Measurements from ENCODE around the gene TBC1D9B.

The TBC1D9B gene

GRCh38 chr5:179906795-179907555 lies 722 bp downstream of the TBC1D9B start:
- DNase-seq (ENCODE audit: low read depth): no peak

GRCh38 chr5:179906294-179906794 lies 1.4 kb downstream of the TBC1D9B start:
- DNase-seq (ENCODE audit: low read depth): no peak

GRCh38 chr5:179905161-179905560 lies 2.5 kb downstream of the TBC1D9B start:
- DNase-seq (ENCODE audit: low read depth): no peak

- no peak for DNase-seq (ENCODE audit: low read depth)
These were observed 3.1 kb downstream of the TBC1D9B start for GRCh38 chr5:179904463-179905160.

GRCh38 chr5:179902763-179903158 lies 4.9 kb downstream of the TBC1D9B start:
- DNase-seq (ENCODE audit: low read depth): no peak

- no peak for DNase-seq (ENCODE audit: low read depth)
These were observed 5.6 kb downstream of the TBC1D9B start for GRCh38 chr5:179901915-179902762.

GRCh38 chr5:179901462-179901861 lies 6.2 kb downstream of the TBC1D9B start:
- no peak for DNase-seq (ENCODE audit: low read depth)

- no peak for DNase-seq (ENCODE audit: low read depth)
These were observed 7.0 kb downstream of the TBC1D9B start for GRCh38 chr5:179900711-179901110.

- no peak for DNase-seq (ENCODE audit: low read depth)
These were observed 7.5 kb downstream of the TBC1D9B start for GRCh38 chr5:179900206-179900605.

- no peak for DNase-seq (ENCODE audit: low read depth)
These were observed 11.8 kb downstream of the TBC1D9B start for GRCh38 chr5:179895861-179896260.

- DNase-seq (ENCODE audit: low read depth): no peak
These were observed 13.5 kb downstream of the TBC1D9B start for GRCh38 chr5:179893958-179894895.

- DNase-seq (ENCODE audit: low read depth): no peak
These were observed 14.4 kb downstream of the TBC1D9B start for GRCh38 chr5:179893076-179893957.

GRCh38 chr5:179892255-179892654 lies 15.4 kb downstream of the TBC1D9B start:
- DNase-seq (ENCODE audit: low read depth): no peak

GRCh38 chr5:179890751-179891682 lies 16.7 kb downstream of the TBC1D9B start:
- DNase-seq (ENCODE audit: low read depth): no peak

- no peak for DNase-seq (ENCODE audit: low read depth)
These were observed 17.8 kb downstream of the TBC1D9B start for GRCh38 chr5:179889885-179890284.

GRCh38 chr5:179887802-179888201 lies 19.9 kb downstream of the TBC1D9B start:
- DNase-seq (ENCODE audit: low read depth): no peak

GRCh38 chr5:179887095-179887494 lies 20.6 kb downstream of the TBC1D9B start:
- DNase-seq (ENCODE audit: low read depth): no peak

- DNase-seq (ENCODE audit: low read depth): no peak
These were observed 21.3 kb downstream of the TBC1D9B start for GRCh38 chr5:179886190-179886911.
